ENCODE results near the gene TRPM2.
A peak's percentile ranks its signal among the peaks of the same experiment; 100 is the strongest.
"Not testable (repeated sequence)": the region's sequence is repeated elsewhere in the genome, so short reads cannot be mapped to it uniquely, and the experiment has no call there.

Gene TRPM2

GRCh38 chr21:44335266-44336059, 18.0 kb upstream of the TRPM2 start:
- DNase-seq = no peak

- DNase-seq = no peak
Measured at GRCh38 chr21:44337449-44337848, 16.0 kb upstream of the TRPM2 start.

GRCh38 chr21:44337941-44338895, 15.2 kb upstream of the TRPM2 start:
- peak; percentile 25 to 37 for DNase-seq

- peak; percentile 95 to 97 for DNase-seq
Measured at GRCh38 chr21:44338971-44339910, 14.2 kb upstream of the TRPM2 start, which contains the start of gene CFAP410. CFAP410 (minus strand) TSS chr21:44339390; CDS start chr21:44339194, 196 bp downstream.

GRCh38 chr21:44341726-44342458, 11.5 kb upstream of the TRPM2 start:
- DNase-seq = not testable (repeated sequence)

GRCh38 chr21:44342981-44343380, 10.4 kb upstream of the TRPM2 start:
- DNase-seq = not testable (repeated sequence)

GRCh38 chr21:44344541-44345183, 8.8 kb upstream of the TRPM2 start:
- DNase-seq = no peak

GRCh38 chr21:44345495-44345894, 7.9 kb upstream of the TRPM2 start:
- DNase-seq = no peak

- no peak for DNase-seq
Measured at GRCh38 chr21:44347911-44348451, 5.4 kb upstream of the TRPM2 start.

- DNase-seq = no peak
Measured at GRCh38 chr21:44348861-44349260, 4.6 kb upstream of the TRPM2 start.

- no peak for DNase-seq
Measured at GRCh38 chr21:44349416-44349846, 4.0 kb upstream of the TRPM2 start.

- DNase-seq = no peak
Measured at GRCh38 chr21:44349847-44350772, 3.3 kb upstream of the TRPM2 start.

- DNase-seq = no peak
Measured at GRCh38 chr21:44350773-44351481, 2.5 kb upstream of the TRPM2 start.

GRCh38 chr21:44351535-44352252, 1.7 kb upstream of the TRPM2 start:
- DNase-seq = no peak

- DNase-seq = no peak
Measured at GRCh38 chr21:44352253-44352860, 1.1 kb upstream of the TRPM2 start.

GRCh38 chr21:44354001-44354405, 582 bp downstream of the TRPM2 start:
- peak in 1 of 2 donors; percentile 23 for DNase-seq

All from CD4-positive, alpha-beta T cell treated with Interleukin-1 beta for 1 hour (primary cell).